Body of pancreas (tissue), 4 donors: ENCODE measurements around the gene ANKRD13B. TPM values are rescaled to one million over a fixed set of nuclear protein-coding genes. Genes with fewer than 3 reads are reported as not detected.

Experiments
- ATAC-seq: fragments of 150-250 bp; one replicate; pipeline ENCODE4 v1.9.1; 2016
- DNase-seq, 4 donors: peaks; one replicate each; pipeline ENCODE4 v3.0.0-alpha.2; 2019
- H3K27ac ChIP-seq, 4 donors: fragments of 200-600 bp; sonication (generic); 1 replicate in 3 of 4; 2 replicates in 1 of 4; pipeline versions ENCODE4 v1.5.1 to v1.6.1; 2016 to 2019; ENCODE audit warnings: mild to moderate bottlenecking in 1 of 4, mixed read lengths in 1 of 4, moderate library complexity in 1 of 4
- H3K27me3 ChIP-seq, 2 donors: fragments of 200-600 bp; sonication (generic); one replicate each; pipeline ENCODE4 v1.6.0; 2016; ENCODE audit warnings: mild to moderate bottlenecking in 1 of 2
- H3K36me3 ChIP-seq, 2 donors: fragments of 200-600 bp; sonication (generic); replicated peaks in 1 of 2; 2 replicates each; pipeline ENCODE4 v1.5.1; 2016; ENCODE audit warnings: low read depth in 2 of 2; ENCODE audit not compliant: insufficient read depth in 1 of 2
- H3K4me1 ChIP-seq: fragments of 200-600 bp; sonication (generic); one replicate; pipeline ENCODE4 v1.6.0; 2016
- H3K4me3 ChIP-seq, 2 donors: fragments of 200-600 bp; sonication (generic); 1 replicate in 1 of 2; 2 replicates in 1 of 2; pipeline ENCODE4 v1.5.1; 2016 to 2019
- H3K9me3 ChIP-seq, 3 donors: fragments of 200-600 bp; sonication (generic); 1 replicate in 2 of 3; 2 replicates in 1 of 3; pipeline ENCODE4 v1.5.1; 2016
- CTCF ChIP-seq, 7 experiments: fragments of 450-650 bp in 4 of 7; fragments of 200-600 bp in 3 of 7; sonication (generic) in 3 of 7; IDR thresholded peaks; one replicate each; pipeline ENCODE4 v1.5.1; 2016 to 2019; ENCODE audit warnings: antibody characterized with exemption in 7 of 7
- POLR2A ChIP-seq, 3 donors: fragments of 450-650 bp; IDR thresholded peaks; one replicate each; pipeline ENCODE4 v1.6.1; 2016; ENCODE audit warnings: antibody characterized with exemption in 3 of 3, mild to moderate bottlenecking in 2 of 3
- WGBS, 2 donors: methylation state at CpG; one replicate each; pipeline ENCODE4 v1.1.5; 2017; 5-methylcytosine and 5-hydroxymethylcytosine counted together
- intact Hi-C: fragments of 100-400 bp; cut with DNase I; formaldehyde crosslinking; loops from one replicate; pipeline ENCODE4 v1.15.1; 2023
- total RNA-seq, 2 donors: library from RNA; depleted of rRNA; stranded (reverse); fragments of >200 nt; gene quantifications; one replicate each; pipeline ENCODE4 v1.1.0, GENCODE V29; 2016

The ANKRD13B gene
- total RNA-seq, 2 donors from 2014 or later, result 4.3 to 8.0 TPM

- ATAC-seq, result no peak
- Histone ChIP-seq H3K27ac (no peak overlapping the region), H3K4me3 (no peak overlapping the region), H3K4me1 (no peaks in the 10 kb centered on the region), H3K9me3 (no peaks in the 10 kb centered on the region), H3K27me3 (no peaks in the 10 kb centered on the region), H3K36me3 (peaks cover 0 to 4% of the 10 kb centered on the region in 2 donors)
- DNase-seq, result no peak
- intact Hi-C loops, result no loop called here
- TF ChIP-seq CTCF (IDR thresholded peaks at IDR 0.05) (no peak), POLR2A (IDR thresholded peaks at IDR 0.05) (no peak)
- whole genome bisulfite sequencing, 2 donors, result 49 to 80% methylated on average over 2 of the region's 2 CpGs
Measured at GRCh38 chr17:29640413-29640812, 47.5 kb downstream of the ANKRD13B start.

GRCh38 chr17:29640981-29641642, 48.2 kb downstream of the ANKRD13B start:
- no peak for DNase-seq
- no peaks in the 10 kb centered on the region for H3K27me3 ChIP-seq
- ATAC-seq, result no peak
- TF ChIP-seq POLR2A (IDR thresholded peaks at IDR 0.05), result no peak
- no peak for TF ChIP-seq CTCF (IDR thresholded peaks at IDR 0.05)
- no peak overlapping the region for H3K4me3 ChIP-seq
- no peaks in the 10 kb centered on the region for H3K9me3 ChIP-seq
- no peaks in the 10 kb centered on the region for H3K4me1 ChIP-seq
- H3K27ac ChIP-seq, result no peak overlapping the region
- 86 to 87% methylated on average over 7 of the region's 7 CpGs for WGBS, 2 donors
- H3K36me3 ChIP-seq, result peaks cover 0 to 4% of the 10 kb centered on the region in 2 donors
- intact Hi-C loops, result no loop called here

- Histone ChIP-seq H3K27ac (no peak overlapping the region), H3K4me1 (no peaks in the 10 kb centered on the region), H3K9me3 (no peaks in the 10 kb centered on the region), H3K36me3 (no peaks in the 10 kb centered on the region), H3K27me3 (no peaks in the 10 kb centered on the region), H3K4me3 (no peak overlapping the region)
- TF ChIP-seq POLR2A (IDR thresholded peaks at IDR 0.05) (no peak), CTCF (IDR thresholded peaks at IDR 0.05) (no peak)
- ATAC-seq (no peak), DNase-seq (no peak)
- WGBS, 2 donors, result 80 to 92% methylated on average over 2 of the region's 2 CpGs
- intact Hi-C loops, result no loop called here
Measured at GRCh38 chr17:29642171-29642611, 49.3 kb downstream of the ANKRD13B start.

- no peaks in the 10 kb centered on the region for H3K4me1 ChIP-seq
- intact Hi-C loops, result no loop called here
Measured at GRCh38 chr17:29643817-29644160, 50.9 kb downstream of the ANKRD13B start.

More at GRCh38 chr17:29643817-29644160, 50.9 kb downstream of the ANKRD13B start:
- Histone ChIP-seq H3K36me3 (peaks cover 0 to 2% of the 10 kb centered on the region in 2 donors), H3K9me3 (no peaks in the 10 kb centered on the region), H3K27ac (no peak overlapping the region), H3K27me3 (no peaks in the 10 kb centered on the region), H3K4me3 (no peak overlapping the region)
- no peak for TF ChIP-seq CTCF (IDR thresholded peaks at IDR 0.05)
- no peak for TF ChIP-seq POLR2A (IDR thresholded peaks at IDR 0.05)
- DNase-seq (no peak), ATAC-seq (no peak)
- WGBS, 2 donors, result 62 to 83% methylated on average over 1 of the region's 1 CpG
